Suprapubic skin (tissue), 4 donors: ENCODE data around the gene NGF. TPM values are rescaled to one million over a fixed set of nuclear protein-coding genes. Genes with fewer than 3 reads are reported as not detected.
"Not testable (repeated sequence)": the region's sequence is repeated elsewhere in the genome, so short reads cannot be mapped to it uniquely, and the experiment has no call there.

Experiments
- DNase-seq, 2 donors: peaks; one replicate each; pipeline ENCODE4 v3.0.0-alpha.2; 2019; ENCODE audit warnings: low spot score in 2 of 2
- H3K27ac ChIP-seq: fragments of 200-600 bp; sonication (generic); one replicate; pipeline ENCODE4 v1.5.1; 2019
- H3K27me3 ChIP-seq: fragments of 200-600 bp; sonication (generic); one replicate; pipeline ENCODE4 v1.5.1; 2019
- H3K36me3 ChIP-seq: fragments of 200-600 bp; sonication (generic); one replicate; pipeline ENCODE4 v1.5.1; 2019
- H3K4me1 ChIP-seq: fragments of 200-600 bp; sonication (generic); one replicate; pipeline ENCODE4 v1.5.1; 2019
- H3K4me3 ChIP-seq: fragments of 200-600 bp; sonication (generic); one replicate; pipeline ENCODE4 v1.5.1; 2019; ENCODE audit warnings: mild to moderate bottlenecking
- H3K9me3 ChIP-seq: fragments of 200-600 bp; sonication (generic); one replicate; pipeline ENCODE4 v1.5.1; 2019
- CTCF ChIP-seq, 2 donors: fragments of 200-600 bp in 1 of 2; fragments of 450-650 bp in 1 of 2; sonication (generic) in 1 of 2; IDR thresholded peaks; one replicate each; pipeline ENCODE4 v1.5.1; 2016 to 2019; ENCODE audit warnings: antibody characterized with exemption in 2 of 2, mild to moderate bottlenecking in 1 of 2, moderate library complexity in 1 of 2
- EP300 ChIP-seq: sonication (generic); formaldehyde crosslinking; IDR thresholded peaks from one replicate; pipeline ENCODE4 v1.6.1; 2017; ENCODE audit warnings: antibody characterized with exemption
- POLR2A ChIP-seq, 2 donors: fragments of 450-650 bp; IDR thresholded peaks; one replicate each; pipeline ENCODE4 v1.6.1; 2017; ENCODE audit warnings: antibody characterized with exemption in 2 of 2, mild to moderate bottlenecking in 2 of 2, moderate library complexity in 2 of 2
- POLR2AphosphoS5 ChIP-seq, 3 donors: sonication (generic); formaldehyde crosslinking; IDR thresholded peaks; one replicate each; pipeline ENCODE4 v1.6.1; 2017; ENCODE audit warnings: antibody characterized with exemption in 3 of 3
- WGBS: methylation state at CpG from one replicate; pipeline ENCODE4 v1.1.5; 2018; 5-methylcytosine and 5-hydroxymethylcytosine counted together
- total RNA-seq, 4 donors: library from RNA; depleted of rRNA; stranded (reverse); fragments of >200 nt; gene quantifications; one replicate each; pipeline ENCODE4 v1.1.0, GENCODE V29; 2016

NGF gene
- total RNA-seq, 4 donors from 2014 or later: 0.80 TPM; not detected in 3

DNA sequence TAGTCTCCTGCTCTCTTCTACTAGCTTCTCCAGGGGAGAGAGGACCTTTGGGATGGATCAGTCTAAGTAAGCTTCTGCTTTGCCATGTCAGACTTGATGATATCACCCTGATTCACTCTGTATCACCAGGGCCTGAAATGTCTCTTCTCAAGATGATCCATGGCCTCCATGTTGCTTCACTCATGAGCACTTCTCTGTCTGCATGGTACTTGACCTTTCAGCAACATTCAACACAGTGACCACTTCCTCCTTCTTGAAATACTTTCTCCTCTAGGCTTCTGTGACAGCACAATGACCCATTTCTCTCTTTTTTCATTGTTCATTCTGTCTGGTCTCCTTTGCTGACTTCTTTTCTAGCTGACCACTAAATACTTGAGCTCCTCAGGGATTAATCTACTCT, 35.3 kb upstream of the NGF start:
- no peaks in the 10 kb centered on the region for H3K27me3 ChIP-seq
- H3K36me3 ChIP-seq: no peaks in the 10 kb centered on the region
- DNase-seq: no peak
- no peak overlapping the region for H3K27ac ChIP-seq
- no peaks in the 10 kb centered on the region for H3K9me3 ChIP-seq
- no peaks in the 10 kb centered on the region for H3K4me1 ChIP-seq
- H3K4me3 ChIP-seq: no peak overlapping the region
- TF ChIP-seq CTCF (IDR thresholded peaks at IDR 0.05) (no peak), EP300 (no peak), POLR2A (IDR thresholded peaks at IDR 0.05) (no peak), POLR2AphosphoS5 (IDR thresholded peaks at IDR 0.05) (no peak)

DNA sequence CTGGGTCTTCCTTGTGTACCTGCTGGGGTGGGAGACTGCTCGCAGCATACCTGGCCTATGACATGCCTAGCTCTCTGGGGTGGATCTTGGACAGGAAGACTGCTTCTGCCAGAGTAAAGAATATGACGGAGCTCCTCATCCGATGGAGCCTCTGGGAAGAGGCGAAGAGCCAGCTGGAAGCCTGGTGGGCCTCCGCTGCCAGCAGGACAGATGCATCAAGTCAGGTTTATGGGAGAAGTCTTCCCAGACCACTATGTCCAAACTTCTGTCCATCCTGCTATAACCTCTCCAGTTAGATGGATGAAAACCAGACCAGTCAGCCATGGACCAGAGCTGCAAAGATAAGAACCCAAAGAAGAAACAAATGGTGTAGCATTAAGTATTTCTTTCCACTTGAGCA, 27.7 kb upstream of the NGF start:
- Histone ChIP-seq H3K4me3 (no peak overlapping the region), H3K36me3 (no peaks in the 10 kb centered on the region), H3K27ac (no peak overlapping the region), H3K27me3 (no peaks in the 10 kb centered on the region), H3K4me1 (no peaks in the 10 kb centered on the region), H3K9me3 (no peaks in the 10 kb centered on the region)
- DNase-seq: no peak
- TF ChIP-seq EP300 (no peak), CTCF (IDR thresholded peaks at IDR 0.05) (no peak), POLR2AphosphoS5 (IDR thresholded peaks at IDR 0.05) (no peak), POLR2A (IDR thresholded peaks at IDR 0.05) (no peak)
- 72% methylated on average over 5 of the region's 5 CpGs for whole genome bisulfite sequencing

DNA sequence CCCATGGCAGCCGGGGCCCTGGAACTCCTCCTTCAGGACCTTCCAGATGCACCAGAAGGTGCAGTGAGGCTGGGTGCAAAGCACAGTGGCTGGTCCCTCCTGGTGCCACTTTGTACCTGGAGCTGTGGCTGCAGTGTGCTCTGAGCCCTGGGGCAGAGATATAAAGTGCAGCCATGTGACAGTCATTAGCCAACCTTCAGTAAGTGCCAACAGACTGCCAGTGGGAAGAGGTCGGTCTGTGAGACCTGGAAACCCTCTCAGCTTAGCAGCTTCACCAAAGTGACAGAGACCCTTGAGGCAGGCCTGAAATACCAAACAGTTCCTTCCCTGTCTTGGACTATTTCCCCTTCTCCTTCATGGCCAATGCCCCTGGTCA, 26.7 kb upstream of the NGF start:
- TF ChIP-seq EP300 (no peak), POLR2AphosphoS5 (IDR thresholded peaks at IDR 0.05) (no peak), POLR2A (IDR thresholded peaks at IDR 0.05) (no peak), CTCF (IDR thresholded peaks at IDR 0.05) (no peak)
- 73% methylated on average over 2 of the region's 2 CpGs for WGBS

DNA sequence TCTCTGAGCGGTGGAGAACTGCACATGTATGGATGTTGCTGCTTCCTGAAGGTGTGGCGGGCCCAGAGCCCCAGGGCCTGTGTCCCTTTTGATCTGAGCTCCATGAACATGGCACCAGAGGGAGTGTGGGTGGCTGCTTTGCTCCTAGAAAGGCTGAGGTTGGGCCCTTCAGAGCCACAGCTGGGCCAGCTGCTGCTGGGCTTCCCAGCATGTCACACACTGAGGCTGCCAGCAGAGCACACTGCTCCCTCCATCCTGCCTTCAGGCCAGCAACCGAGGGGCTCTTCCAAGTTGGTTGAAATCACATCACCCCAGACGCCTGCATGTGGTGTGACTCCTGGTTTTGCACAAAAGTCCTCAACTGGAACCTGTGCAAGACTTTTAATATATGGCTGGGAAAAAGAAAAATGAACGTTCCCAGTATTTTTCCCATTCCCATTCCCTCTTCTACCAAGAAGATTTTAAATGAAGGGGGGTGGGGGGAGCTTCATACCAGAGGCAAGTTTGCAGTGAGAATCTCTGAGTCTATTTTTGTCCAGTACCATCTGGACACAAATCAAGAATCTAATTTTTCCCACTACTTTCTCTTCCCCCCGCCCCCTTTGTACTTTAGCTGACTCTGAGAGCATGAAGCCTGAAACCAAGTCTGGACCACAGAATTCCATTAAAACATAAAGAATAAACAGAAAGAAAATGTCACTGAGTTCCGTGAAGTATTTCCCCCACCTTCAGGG, 26.2 kb upstream of the NGF start:
- H3K9me3 ChIP-seq: no peaks in the 10 kb centered on the region
- no peak overlapping the region for H3K27ac ChIP-seq
- H3K4me1 ChIP-seq: no peaks in the 10 kb centered on the region
- H3K4me3 ChIP-seq: no peak overlapping the region
- DNase-seq: no peak
- H3K27me3 ChIP-seq: no peaks in the 10 kb centered on the region
- TF ChIP-seq POLR2A (IDR thresholded peaks at IDR 0.05): no peak
- TF ChIP-seq CTCF (IDR thresholded peaks at IDR 0.05): no peak
- no peak for TF ChIP-seq EP300
- no peak for TF ChIP-seq POLR2AphosphoS5 (IDR thresholded peaks at IDR 0.05)
- H3K36me3 ChIP-seq: no peaks in the 10 kb centered on the region
- WGBS: 58% methylated on average over 6 of the region's 7 CpGs

More for the DNA sequence above, 26.7 kb upstream of the NGF start:
- H3K4me3 ChIP-seq: no peak overlapping the region
- no peaks in the 10 kb centered on the region for H3K36me3 ChIP-seq
- no peak overlapping the region for H3K27ac ChIP-seq
- H3K9me3 ChIP-seq: no peaks in the 10 kb centered on the region
- DNase-seq: no peak
- no peaks in the 10 kb centered on the region for H3K4me1 ChIP-seq
- H3K27me3 ChIP-seq: no peaks in the 10 kb centered on the region

DNA sequence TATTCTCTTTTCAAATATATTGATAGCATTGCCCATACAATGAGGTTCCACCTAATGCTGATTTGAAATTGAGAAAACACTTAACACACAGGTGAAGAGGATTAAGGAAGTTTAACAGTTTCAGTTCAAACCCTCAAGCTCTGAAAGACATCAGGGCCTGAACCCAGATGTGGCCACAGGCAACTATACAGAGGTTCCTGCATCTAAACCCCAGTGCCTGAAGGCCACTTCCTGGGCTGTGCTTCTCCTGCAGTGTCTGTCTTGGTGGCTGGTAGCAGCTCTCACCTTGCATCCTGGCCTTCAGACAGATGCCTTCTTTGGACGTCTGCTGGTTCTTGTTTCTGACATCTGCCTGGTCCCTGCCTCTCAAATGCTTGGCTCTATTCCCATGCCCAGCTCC, 25.1 kb upstream of the NGF start:
- H3K27ac ChIP-seq: no peak overlapping the region
- 67% methylated on average over 1 of the region's 1 CpG for WGBS
- no peak for TF ChIP-seq CTCF (IDR thresholded peaks at IDR 0.05)
- no peak for TF ChIP-seq EP300
- TF ChIP-seq POLR2A (IDR thresholded peaks at IDR 0.05): no peak
- no peak for TF ChIP-seq POLR2AphosphoS5 (IDR thresholded peaks at IDR 0.05)
- no peaks in the 10 kb centered on the region for H3K27me3 ChIP-seq
- no peaks in the 10 kb centered on the region for H3K9me3 ChIP-seq
- H3K4me1 ChIP-seq: no peaks in the 10 kb centered on the region
- H3K4me3 ChIP-seq: no peak overlapping the region
- H3K36me3 ChIP-seq: no peaks in the 10 kb centered on the region
- DNase-seq: no peak

DNA sequence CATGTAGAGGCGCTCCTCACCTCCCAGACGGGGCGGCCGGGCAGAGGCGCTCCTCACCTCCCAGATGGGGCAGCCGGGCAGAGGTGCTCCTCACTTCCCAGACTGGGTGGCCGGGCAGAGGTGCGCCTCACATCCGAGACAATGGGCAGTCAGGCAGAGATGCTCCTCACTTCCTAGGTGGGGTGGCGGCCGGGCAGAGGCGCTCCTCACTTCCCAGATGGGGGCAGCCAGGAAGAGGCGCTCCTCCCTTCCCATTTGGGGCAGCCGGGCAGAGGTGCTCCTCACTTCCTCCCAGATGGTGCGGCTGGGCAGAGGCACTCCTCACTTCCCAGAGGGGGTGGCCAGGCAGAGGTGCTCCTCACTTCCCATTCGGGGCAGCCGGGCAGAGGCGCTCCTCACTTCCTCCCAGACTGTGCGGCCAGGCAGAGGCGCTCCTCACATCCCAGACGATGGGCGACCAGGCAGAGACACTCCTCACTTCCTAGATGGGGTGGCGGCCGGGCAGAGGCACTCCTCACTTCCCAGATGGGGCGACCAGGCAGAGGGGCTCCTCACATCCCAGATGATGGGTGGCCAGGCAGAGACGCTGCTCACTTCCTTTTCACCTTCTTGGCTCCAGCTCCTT, 22.6 kb upstream of the NGF start:
- H3K4me1 ChIP-seq, DNase-seq, H3K27ac ChIP-seq, H3K4me3 ChIP-seq, H3K36me3 ChIP-seq, H3K9me3 ChIP-seq, H3K27me3 ChIP-seq: not testable (repeated sequence)
- 96% methylated on average over 12 of the region's 26 CpGs for WGBS

GRCh38 chr1:115359787-115360452, 21.9 kb upstream of the NGF start:
- 87% methylated on average over 14 of the region's 31 CpGs for WGBS
- not testable (repeated sequence) for H3K27ac ChIP-seq, DNase-seq, H3K4me1 ChIP-seq, H3K4me3 ChIP-seq, H3K36me3 ChIP-seq, H3K9me3 ChIP-seq, H3K27me3 ChIP-seq
